Activated CD4-positive, alpha-beta T cell treated with anti-CD3 and anti-CD28 coated beads, Interleukin-2, Interleukin-4, amounts not matched to agents 100 ng/mL and 50 ng/mL, durations not matched to agents 16 hours and 8 hours (primary cell): ENCODE results near the gene CNDP1.

Experiments used
- DNase-seq: peaks from one replicate; pipeline ENCODE4 v3.0.0-alpha.2; 2020; ENCODE audit warnings: low spot score

Gene CNDP1

DNA sequence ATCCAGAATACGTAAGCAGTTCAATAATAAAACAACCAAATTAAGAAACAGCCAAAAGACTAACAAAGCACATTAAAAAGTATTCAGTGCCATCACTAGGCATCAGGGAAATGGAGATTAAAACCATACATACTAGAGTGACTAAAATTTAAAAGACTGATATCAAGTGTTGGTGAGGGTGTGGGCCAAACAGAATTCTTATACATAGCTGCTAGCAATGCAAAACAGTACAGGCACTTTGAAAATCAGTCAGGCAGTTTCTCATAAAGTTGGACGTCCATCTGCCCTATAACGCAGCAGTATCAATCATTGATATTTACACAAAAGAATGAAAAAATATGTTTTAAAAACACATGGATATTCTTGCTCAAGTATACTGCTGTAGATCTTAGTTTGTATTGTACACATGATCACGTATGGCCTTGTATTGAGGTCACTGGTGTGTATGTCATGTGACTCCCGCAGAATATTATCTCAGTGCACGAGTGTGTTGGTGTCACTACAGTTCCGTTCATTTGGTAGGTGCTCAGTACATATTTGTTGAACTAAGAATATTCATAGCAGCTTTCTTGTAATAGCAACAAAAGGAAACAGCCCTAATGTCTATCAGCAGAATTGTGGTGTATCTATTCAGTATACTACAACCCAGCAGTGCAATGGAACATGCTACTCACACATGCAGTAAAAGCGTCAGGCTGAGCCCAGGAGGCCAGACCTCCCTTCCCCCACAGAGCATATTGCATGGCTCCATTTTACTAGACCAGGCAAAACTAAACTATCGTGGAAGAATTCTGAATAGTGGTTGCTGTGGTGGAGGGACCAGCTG lies 92.0 kb downstream of the CNDP1 start:
- no peak for DNase-seq

- DNase-seq, result no peak
Measured at GRCh38 chr18:74630804-74631203, 96.5 kb downstream of the CNDP1 start.

- no peak for DNase-seq
Measured at GRCh38 chr18:74631212-74631611, 96.9 kb downstream of the CNDP1 start.

DNA sequence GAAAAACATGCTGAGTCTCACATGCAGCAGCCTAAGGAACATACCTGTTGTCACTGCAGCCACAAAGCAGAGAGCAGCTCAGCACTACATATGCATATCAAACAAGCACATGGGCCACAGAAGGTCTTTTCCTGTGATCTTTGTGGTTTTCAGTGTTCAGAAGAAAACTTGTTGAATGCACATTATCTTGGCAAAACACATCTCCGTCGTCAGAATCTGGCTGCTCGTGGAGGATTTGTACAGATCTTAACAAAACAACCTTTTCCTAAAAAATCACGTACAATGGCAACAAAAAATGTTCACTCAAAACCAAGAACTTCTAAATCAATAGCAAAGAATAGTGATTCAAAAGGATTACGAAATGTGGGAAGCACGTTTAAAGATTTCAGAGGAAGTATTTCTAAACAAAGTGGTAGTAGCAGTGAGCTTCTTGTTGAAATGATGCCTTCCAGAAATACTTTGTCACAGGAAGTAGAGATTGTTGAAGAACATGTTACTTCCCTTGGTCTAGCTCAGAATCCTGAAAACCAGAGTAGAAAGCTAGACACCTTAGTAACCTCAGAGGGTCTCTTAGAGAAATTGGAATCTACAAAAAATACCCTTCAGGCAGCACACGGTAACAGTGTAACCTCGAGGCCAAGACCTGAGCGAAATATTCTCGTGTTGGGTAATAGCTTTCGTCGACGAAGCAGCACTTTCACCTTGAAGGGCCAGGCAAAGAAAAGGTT lies 97.5 kb downstream of the CNDP1 start:
- DNase-seq, result peak; percentile 43

GRCh38 chr18:74632351-74632679 lies 98.0 kb downstream of the CNDP1 start:
- no peak for DNase-seq

GRCh38 chr18:74632856-74633255 lies 98.6 kb downstream of the CNDP1 start:
- DNase-seq, result peak; percentile 17

GRCh38 chr18:74633652-74634352 lies 99.5 kb downstream of the CNDP1 start:
- peak; percentile 24 for DNase-seq

GRCh38 chr18:74635224-74635975 lies 101.1 kb downstream of the CNDP1 start:
- DNase-seq, result no peak
